Measurements from ENCODE around the gene NRTN. TPM values are rescaled to one million over a fixed set of nuclear protein-coding genes. Genes with fewer than 3 reads are reported as not detected.

NRTN gene
- polyA plus RNA-seq, 1 experiment: 0.22 TPM

GRCh38 chr19:5801796-5802619 is 2.9 kb upstream of the NRTN start:
- ChIA-PET POLR2A (no interaction called here), CTCF (interaction anchor here (0.9 to 2.8 kb wide), 4 partner anchors 9 to 100 kb away, joined by 3 to 57 read pairs (median 4); partner anchors contain the start of gene DUS3L)
- TF ChIP-seq, protein P1, sequence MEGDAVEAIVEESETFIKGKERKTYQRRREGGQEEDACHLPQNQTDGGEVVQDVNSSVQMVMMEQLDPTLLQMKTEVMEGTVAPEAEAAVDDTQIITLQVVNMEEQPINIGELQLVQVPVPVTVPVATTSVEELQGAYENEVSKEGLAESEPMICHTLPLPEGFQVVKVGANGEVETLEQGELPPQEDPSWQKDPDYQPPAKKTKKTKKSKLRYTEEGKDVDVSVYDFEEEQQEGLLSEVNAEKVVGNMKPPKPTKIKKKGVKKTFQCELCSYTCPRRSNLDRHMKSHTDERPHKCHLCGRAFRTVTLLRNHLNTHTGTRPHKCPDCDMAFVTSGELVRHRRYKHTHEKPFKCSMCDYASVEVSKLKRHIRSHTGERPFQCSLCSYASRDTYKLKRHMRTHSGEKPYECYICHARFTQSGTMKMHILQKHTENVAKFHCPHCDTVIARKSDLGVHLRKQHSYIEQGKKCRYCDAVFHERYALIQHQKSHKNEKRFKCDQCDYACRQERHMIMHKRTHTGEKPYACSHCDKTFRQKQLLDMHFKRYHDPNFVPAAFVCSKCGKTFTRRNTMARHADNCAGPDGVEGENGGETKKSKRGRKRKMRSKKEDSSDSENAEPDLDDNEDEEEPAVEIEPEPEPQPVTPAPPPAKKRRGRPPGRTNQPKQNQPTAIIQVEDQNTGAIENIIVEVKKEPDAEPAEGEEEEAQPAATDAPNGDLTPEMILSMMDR (IDR thresholded peaks at IDR 0.05; ENCODE audit: insufficient read depth, low read depth, low read length): no peak
- Histone ChIP-seq H3K27me3 (ENCODE audit: control insufficient read depth, insufficient read depth, low read length) (peaks cover 9% of the 10 kb centered on the region), H3K4me3 (ENCODE audit: low read depth, low read length) (no peak overlapping the region), H3K36me3 (ENCODE audit: control insufficient read depth, insufficient read depth, low read length) (no peaks in the 10 kb centered on the region)
- DNase-seq (ENCODE audit: low read depth): no peak

DNA sequence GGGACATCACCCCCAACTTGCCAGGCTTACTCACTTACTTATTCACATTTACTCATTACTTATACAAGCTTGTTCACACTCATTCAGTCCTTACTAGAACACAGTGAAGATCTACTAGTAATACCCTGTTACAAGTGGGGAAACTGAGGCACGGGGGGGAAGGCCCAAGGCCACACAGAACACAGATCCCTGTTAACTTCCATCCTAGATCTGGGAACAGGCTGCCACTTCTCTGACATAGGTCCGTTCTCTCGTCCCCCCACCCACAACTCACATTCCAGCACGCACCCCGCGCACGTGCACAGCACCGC is 1.5 kb upstream of the NRTN start:
- ChIA-PET POLR2A (no interaction called here), CTCF (interaction anchor here (0.6 to 2.8 kb wide), 39 partner anchors 9 to 245 kb away, joined by 3 to 80 read pairs (median 6); partner anchors contain the start of genes DUS3L, FUT3, NDUFA11 and RANBP3)
- no peak for DNase-seq (ENCODE audit: low read depth)
- Histone ChIP-seq H3K27me3 (ENCODE audit: control insufficient read depth, insufficient read depth, low read length) (peaks cover 9% of the 10 kb centered on the region), H3K4me3 (ENCODE audit: low read depth, low read length) (peak overlapping the region; percentile 10; the same call in 1 of the 2 replicates), H3K36me3 (ENCODE audit: control insufficient read depth, insufficient read depth, low read length) (no peaks in the 10 kb centered on the region)
- TF ChIP-seq, protein P1 (IDR thresholded peaks at IDR 0.05; ENCODE audit: insufficient read depth, low read depth, low read length): no peak

GRCh38 chr19:5803752-5804515 is 933 bp upstream of the NRTN start:
- H3K4me3 ChIP-seq (ENCODE audit: low read depth, low read length): peak overlapping the region; percentile 10; the same call in 1 of the 2 replicates
- H3K27me3 ChIP-seq (ENCODE audit: control insufficient read depth, insufficient read depth, low read length): peaks cover 9% of the 10 kb centered on the region
- DNase-seq (ENCODE audit: low read depth): no peak
- TF ChIP-seq, protein P1 (IDR thresholded peaks at IDR 0.05; ENCODE audit: insufficient read depth, low read depth, low read length): peak; percentile 95
- CTCF ChIA-PET: interaction anchor here (0.6 to 2.8 kb wide), 46 partner anchors 8 to 318 kb away, joined by 3 to 80 read pairs (median 5); partner anchors contain the start of genes DUS3L, FUT3, NDUFA11 and RANBP3
- POLR2A ChIA-PET: interaction anchor here (0.6 kb wide), 1 partner anchor 114 kb away, joined by 3 read pairs; no protein-coding TSS in a partner anchor
- H3K36me3 ChIP-seq (ENCODE audit: control insufficient read depth, insufficient read depth, low read length): no peaks in the 10 kb centered on the region

GRCh38 chr19:5805462-5806132 is 730 bp downstream of the NRTN start:
- TF ChIP-seq, protein P1 (IDR thresholded peaks at IDR 0.05; ENCODE audit: insufficient read depth, low read depth, low read length): peak; percentile 86
- Histone ChIP-seq H3K4me3 (ENCODE audit: low read depth, low read length) (no peak overlapping the region; the same call in 1 of the 2 replicates), H3K36me3 (ENCODE audit: control insufficient read depth, insufficient read depth, low read length) (no peaks in the 10 kb centered on the region), H3K27me3 (ENCODE audit: control insufficient read depth, insufficient read depth, low read length) (peaks cover 9% of the 10 kb centered on the region)
- POLR2A ChIA-PET: no interaction called here
- CTCF ChIA-PET: interaction anchor here (1.3 kb wide), 1 partner anchor 88 kb away, joined by 6 read pairs; no protein-coding TSS in a partner anchor
- DNase-seq (ENCODE audit: low read depth): no peak

All from BJ (cell line).